ENCODE results near the gene STIM1. TPM values are rescaled to one million over a fixed set of nuclear protein-coding genes. Genes with fewer than 3 reads are reported as not detected.
A peak's percentile ranks its signal among the peaks of the same experiment; 100 is the strongest.

The STIM1 gene
- total RNA-seq, 6 experiments from 2014 or later: 36.4 to 48.0 (median 40.5) TPM

- 69% methylated on average over 3 of the region's 3 CpGs for WGBS (ENCODE audit: insufficient coverage, low coverage, low lambda C conversion rate, missing lambda C conversion rate)
- DNase-seq: no peak
- Histone ChIP-seq H3K4me1 (peaks cover 0 to 22% (median 3%) of the 10 kb centered on the region in 4 donors), H3K9me3 (no peaks in the 10 kb centered on the region), H3K27ac (no peak overlapping the region), H3K36me3 (no peaks in the 10 kb centered on the region), H3K4me3 (no peak overlapping the region), H3K27me3 (no peaks in the 10 kb centered on the region)
- intact Hi-C loops (cut with DNase I): no loop called here
- ATAC-seq: peak in 1 of 4 donors; percentile 42
- TF ChIP-seq, protein P1, sequence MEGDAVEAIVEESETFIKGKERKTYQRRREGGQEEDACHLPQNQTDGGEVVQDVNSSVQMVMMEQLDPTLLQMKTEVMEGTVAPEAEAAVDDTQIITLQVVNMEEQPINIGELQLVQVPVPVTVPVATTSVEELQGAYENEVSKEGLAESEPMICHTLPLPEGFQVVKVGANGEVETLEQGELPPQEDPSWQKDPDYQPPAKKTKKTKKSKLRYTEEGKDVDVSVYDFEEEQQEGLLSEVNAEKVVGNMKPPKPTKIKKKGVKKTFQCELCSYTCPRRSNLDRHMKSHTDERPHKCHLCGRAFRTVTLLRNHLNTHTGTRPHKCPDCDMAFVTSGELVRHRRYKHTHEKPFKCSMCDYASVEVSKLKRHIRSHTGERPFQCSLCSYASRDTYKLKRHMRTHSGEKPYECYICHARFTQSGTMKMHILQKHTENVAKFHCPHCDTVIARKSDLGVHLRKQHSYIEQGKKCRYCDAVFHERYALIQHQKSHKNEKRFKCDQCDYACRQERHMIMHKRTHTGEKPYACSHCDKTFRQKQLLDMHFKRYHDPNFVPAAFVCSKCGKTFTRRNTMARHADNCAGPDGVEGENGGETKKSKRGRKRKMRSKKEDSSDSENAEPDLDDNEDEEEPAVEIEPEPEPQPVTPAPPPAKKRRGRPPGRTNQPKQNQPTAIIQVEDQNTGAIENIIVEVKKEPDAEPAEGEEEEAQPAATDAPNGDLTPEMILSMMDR (IDR thresholded peaks at IDR 0.05): no peak
- no peak for TF ChIP-seq POLR2A (IDR thresholded peaks at IDR 0.05)
These were observed 134.4 kb downstream of the STIM1 start for GRCh38 chr11:3989921-3990290.

DNA sequence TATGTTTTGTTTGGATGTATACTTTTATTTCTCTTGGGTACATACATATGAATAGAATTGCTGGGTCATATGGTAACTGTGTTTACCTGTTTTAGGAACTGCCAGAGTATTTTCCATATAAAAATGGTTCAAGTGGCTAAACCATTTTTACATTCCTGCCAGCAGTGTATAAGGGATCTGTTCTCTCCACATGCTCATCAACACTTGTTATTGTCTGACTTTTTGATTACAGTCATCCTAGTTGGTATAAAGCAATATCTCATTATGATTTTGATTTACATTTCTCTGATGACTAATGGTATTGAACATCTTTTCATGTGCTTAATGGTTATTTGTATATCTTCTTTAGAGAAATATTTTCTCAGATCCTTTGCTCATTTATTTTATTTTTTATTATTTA is 134.9 kb downstream of the STIM1 start:
- no peaks in the 10 kb centered on the region for H3K27me3 ChIP-seq
- ATAC-seq (no peak), DNase-seq (no peak)
- no peak overlapping the region for H3K4me3 ChIP-seq
- no peak overlapping the region for H3K27ac ChIP-seq
- TF ChIP-seq, protein P1 (IDR thresholded peaks at IDR 0.05): no peak
- TF ChIP-seq POLR2A (IDR thresholded peaks at IDR 0.05): no peak
- H3K36me3 ChIP-seq: no peaks in the 10 kb centered on the region
- intact Hi-C loops (cut with DNase I): no loop called here
- peaks cover 0 to 22% (median 3%) of the 10 kb centered on the region in 4 donors for H3K4me1 ChIP-seq
- H3K9me3 ChIP-seq: no peaks in the 10 kb centered on the region

DNA sequence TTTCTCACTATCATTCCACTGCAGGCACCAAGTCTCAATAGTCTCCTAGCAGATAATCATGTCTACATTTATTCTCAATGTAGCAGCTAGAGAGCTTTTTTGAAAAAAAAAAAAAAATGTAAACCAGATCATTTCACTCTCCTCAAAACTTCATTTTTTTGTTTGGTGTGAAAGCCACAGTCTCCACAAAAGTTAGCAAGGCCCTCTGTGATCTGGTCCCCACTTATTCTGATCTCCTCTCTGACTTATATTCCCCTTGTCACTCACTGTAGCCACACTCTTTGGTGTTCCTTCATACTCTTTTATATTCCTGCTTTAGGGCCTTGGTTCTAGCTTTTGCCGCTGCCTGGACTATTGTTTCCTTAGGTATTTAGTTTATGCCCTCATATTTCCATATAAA is 137.5 kb downstream of the STIM1 start:
- no peak for TF ChIP-seq POLR2A (IDR thresholded peaks at IDR 0.05)
- TF ChIP-seq, protein P1 (IDR thresholded peaks at IDR 0.05): no peak
- H3K4me1 ChIP-seq: peaks cover 0 to under 1% (median 0%) of the 10 kb centered on the region in 4 donors
- intact Hi-C loops (cut with DNase I): no loop called here
- no peak for ATAC-seq
- no peaks in the 10 kb centered on the region for H3K36me3 ChIP-seq
- H3K27me3 ChIP-seq: no peaks in the 10 kb centered on the region
- no peak for DNase-seq
- WGBS (ENCODE audit: insufficient coverage, low coverage, low lambda C conversion rate, missing lambda C conversion rate): 100% methylated on average over 1 of the region's 1 CpG
- no peak overlapping the region for H3K4me3 ChIP-seq
- H3K9me3 ChIP-seq: no peaks in the 10 kb centered on the region
- H3K27ac ChIP-seq: no peak overlapping the region

DNA sequence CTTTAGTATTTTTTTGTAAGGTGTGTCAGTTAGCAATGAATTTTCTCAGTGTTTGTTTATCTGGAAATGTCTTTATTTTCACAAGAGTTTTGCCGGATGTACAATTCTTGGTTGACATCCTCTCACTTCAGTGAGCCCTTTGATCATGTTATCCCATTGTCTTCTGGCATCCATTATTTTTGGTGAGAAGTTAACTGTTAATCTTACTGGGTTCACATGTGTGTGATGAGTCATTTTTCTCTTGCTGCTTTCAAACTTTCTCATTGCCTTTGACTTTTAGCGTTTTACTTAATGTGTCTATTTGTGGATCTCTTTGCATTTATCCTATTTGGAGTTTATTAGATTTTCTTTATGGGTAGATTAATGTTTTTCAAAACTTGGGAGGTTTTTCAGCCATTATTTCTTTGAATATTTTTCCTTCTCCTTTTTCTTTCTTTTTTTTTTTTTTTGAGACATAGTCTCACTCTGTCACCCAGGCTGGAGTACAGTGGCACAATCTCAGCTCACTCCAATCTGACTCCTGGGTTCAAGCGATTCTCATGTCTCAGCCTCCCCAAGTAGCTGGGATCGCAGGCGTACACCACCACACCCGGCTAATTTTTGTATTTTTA is 138.7 kb downstream of the STIM1 start:
- no peak for TF ChIP-seq POLR2A (IDR thresholded peaks at IDR 0.05)
- TF ChIP-seq, protein P1 (IDR thresholded peaks at IDR 0.05): no peak
- WGBS (ENCODE audit: insufficient coverage, low coverage, low lambda C conversion rate, missing lambda C conversion rate): 85% methylated on average over 2 of the region's 6 CpGs
- Histone ChIP-seq H3K27ac (no peak overlapping the region), H3K4me1 (no peaks in the 10 kb centered on the region), H3K27me3 (no peaks in the 10 kb centered on the region), H3K4me3 (no peak overlapping the region), H3K9me3 (no peaks in the 10 kb centered on the region), H3K36me3 (no peaks in the 10 kb centered on the region)
- no peak for DNase-seq
- ATAC-seq: no peak
- intact Hi-C loops (cut with DNase I): no loop called here

GRCh38 chr11:3995307-3995706 is 139.8 kb downstream of the STIM1 start:
- no peaks in the 10 kb centered on the region for H3K4me1 ChIP-seq
- H3K9me3 ChIP-seq: no peaks in the 10 kb centered on the region
- WGBS (ENCODE audit: insufficient coverage, low coverage, low lambda C conversion rate, missing lambda C conversion rate): no CpG with 5 or more reads among the region's 1 CpG
- H3K36me3 ChIP-seq: no peaks in the 10 kb centered on the region
- ATAC-seq (no peak), DNase-seq (no peak)
- TF ChIP-seq, protein P1 (IDR thresholded peaks at IDR 0.05): no peak
- no peak for TF ChIP-seq POLR2A (IDR thresholded peaks at IDR 0.05)
- no peak overlapping the region for H3K4me3 ChIP-seq
- intact Hi-C loops (cut with DNase I): no loop called here
- no peaks in the 10 kb centered on the region for H3K27me3 ChIP-seq
- H3K27ac ChIP-seq: no peak overlapping the region

Measured in right lobe of liver (tissue), 6 donors.